A673 (cell line): ENCODE data around the gene CYP2W1. TPM values are rescaled to one million over a fixed set of nuclear protein-coding genes. Genes with fewer than 3 reads are reported as not detected.

Source experiments
- BruUV-seq: library from RNA; stranded (reverse); fragments of 400-500 nt; replicated peaks from 2 replicates; lab custom pipeline; 2021; lab: Mats Ljungman, UMichigan
- CTCF ChIA-PET: fragments of 300-600 bp; sonication (Branson Sonifier 250); formaldehyde crosslinking; loops from one replicate; lab custom pipeline; 2022; ENCODE audit warnings: antibody characterized with exemption; lab: Charles Lee
- POLR2A ChIA-PET: fragments of 300-600 bp; sonication (Branson Sonifier 250); formaldehyde crosslinking; loops from one replicate; lab custom pipeline; 2022; ENCODE audit warnings: antibody characterized with exemption; ENCODE audit not compliant: low non-redundant PET; lab: Charles Lee
- DNase-seq: peaks from one replicate; pipeline ENCODE4 v3.0.0-alpha.2; 2015; ENCODE audit warnings: low spot score
- H3K27ac ChIP-seq: fragments of 200-600 bp; sonication (generic); 2 replicates; pipeline ENCODE4 v1.5.1; 2016; ENCODE audit warnings: mixed run types, low read depth, mild to moderate bottlenecking, mixed read lengths, antibody characterized with exemption, low read length; ENCODE audit not compliant: poor library complexity, severe bottlenecking
- H3K27me3 ChIP-seq: fragments of 200-600 bp; sonication (generic); replicated peaks from 2 replicates; pipeline ENCODE4 v1.6.1; 2017; ENCODE audit warnings: mixed run types, low read depth, mild to moderate bottlenecking, mixed read lengths, antibody characterized with exemption, low read length; ENCODE audit not compliant: insufficient read depth, poor library complexity
- H3K36me3 ChIP-seq: fragments of 200-600 bp; sonication (generic); 2 replicates; pipeline ENCODE4 v1.6.1; 2016; ENCODE audit warnings: mixed run types, mild to moderate bottlenecking, mixed read lengths, antibody characterized with exemption, low read length; ENCODE audit not compliant: insufficient read depth, poor library complexity, severe bottlenecking
- H3K4me1 ChIP-seq: fragments of 200-600 bp; sonication (generic); 2 replicates; pipeline ENCODE4 v1.6.1; 2017; ENCODE audit warnings: mixed run types, mild to moderate bottlenecking, mixed read lengths, antibody characterized with exemption, low read length; ENCODE audit not compliant: insufficient read depth, poor library complexity, severe bottlenecking
- H3K4me3 ChIP-seq: fragments of 200-600 bp; sonication (generic); 2 replicates; pipeline ENCODE4 v1.5.1; 2016; ENCODE audit warnings: low read depth, mixed run types, mild to moderate bottlenecking, mixed read lengths, low read length; ENCODE audit not compliant: poor library complexity, severe bottlenecking
- H3K9me3 ChIP-seq: fragments of 200-600 bp; sonication (generic); 2 replicates; pipeline ENCODE4 v1.6.1; 2016; ENCODE audit warnings: mixed run types, low read depth, mild to moderate bottlenecking, mixed read lengths, antibody characterized with exemption, low read length; ENCODE audit not compliant: poor library complexity, severe bottlenecking
- EZH2 ChIP-seq: fragments of 200-600 bp; sonication (generic); IDR thresholded peaks from 2 replicates; pipeline ENCODE4 v1.6.1; 2017; ENCODE audit warnings: borderline replicate concordance, low read depth, mild to moderate bottlenecking, mixed read lengths, antibody characterized with exemption, low read length; ENCODE audit not compliant: poor library complexity, severe bottlenecking
- intact Hi-C: fragments of 100-400 bp; cut with micrococcal nuclease; formaldehyde crosslinking; loops from one replicate; pipeline ENCODE4 v1.10.0; 2022; ENCODE audit not compliant: unreplicated experiment
- total RNA-seq: library from RNA; stranded (reverse); gene quantifications from 2 replicates; pipeline ENCODE4 v1.2.3, GENCODE V29; 2021
- TF ChIP-seq, protein P1 (sequence below): fragments of 300-800, 200-600 bp; sonication (generic); conservative IDR thresholded peaks from 2 replicates; pipeline ENCODE4 v1.5.1; 2017; ENCODE audit warnings: low read depth, mild to moderate bottlenecking, antibody characterized with exemption, low read length, moderate library complexity, mixed read lengths

CYP2W1 gene
- total RNA-seq, 1 experiment from 2014 or later: not detected

DNA sequence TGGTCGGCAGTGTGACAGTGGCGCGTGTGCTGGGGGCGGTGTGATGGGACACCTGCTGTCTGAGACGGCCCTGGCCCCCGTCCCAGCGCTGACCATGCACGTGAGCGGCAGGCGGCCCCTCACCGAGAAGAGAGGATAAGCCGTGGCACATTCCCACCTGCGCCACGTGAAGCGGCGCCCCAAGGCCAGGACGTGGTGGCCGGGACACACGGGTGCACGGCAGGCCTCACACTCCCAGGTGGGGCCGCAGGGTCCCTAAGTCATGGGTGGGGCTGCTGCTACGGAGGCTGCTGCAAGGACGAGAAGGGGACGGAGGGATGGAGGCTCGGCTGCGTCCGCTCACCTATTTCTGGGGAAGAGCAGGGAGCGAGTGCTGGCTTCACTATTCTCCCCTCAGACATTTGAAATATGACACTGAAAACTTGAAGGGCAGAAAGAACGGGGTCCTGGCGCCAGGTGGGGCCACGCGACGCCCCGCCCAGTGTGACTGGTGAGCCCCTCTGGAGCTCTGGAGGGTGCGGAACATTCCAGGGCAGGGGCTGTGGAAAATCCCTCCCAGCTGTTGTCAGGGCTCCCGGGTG is 7.5 kb downstream of the CYP2W1 start:
- TF ChIP-seq EZH2: no peak
- TF ChIP-seq, protein P1, sequence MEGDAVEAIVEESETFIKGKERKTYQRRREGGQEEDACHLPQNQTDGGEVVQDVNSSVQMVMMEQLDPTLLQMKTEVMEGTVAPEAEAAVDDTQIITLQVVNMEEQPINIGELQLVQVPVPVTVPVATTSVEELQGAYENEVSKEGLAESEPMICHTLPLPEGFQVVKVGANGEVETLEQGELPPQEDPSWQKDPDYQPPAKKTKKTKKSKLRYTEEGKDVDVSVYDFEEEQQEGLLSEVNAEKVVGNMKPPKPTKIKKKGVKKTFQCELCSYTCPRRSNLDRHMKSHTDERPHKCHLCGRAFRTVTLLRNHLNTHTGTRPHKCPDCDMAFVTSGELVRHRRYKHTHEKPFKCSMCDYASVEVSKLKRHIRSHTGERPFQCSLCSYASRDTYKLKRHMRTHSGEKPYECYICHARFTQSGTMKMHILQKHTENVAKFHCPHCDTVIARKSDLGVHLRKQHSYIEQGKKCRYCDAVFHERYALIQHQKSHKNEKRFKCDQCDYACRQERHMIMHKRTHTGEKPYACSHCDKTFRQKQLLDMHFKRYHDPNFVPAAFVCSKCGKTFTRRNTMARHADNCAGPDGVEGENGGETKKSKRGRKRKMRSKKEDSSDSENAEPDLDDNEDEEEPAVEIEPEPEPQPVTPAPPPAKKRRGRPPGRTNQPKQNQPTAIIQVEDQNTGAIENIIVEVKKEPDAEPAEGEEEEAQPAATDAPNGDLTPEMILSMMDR: no peak
- intact Hi-C loops: loop anchor here (5.0 kb wide), 1 partner anchor 442 kb away; no protein-coding TSS in a partner anchor
- Histone ChIP-seq H3K9me3 (no peaks in the 10 kb centered on the region), H3K4me3 (no peak overlapping the region), H3K4me1 (no peaks in the 10 kb centered on the region), H3K27ac (no peak overlapping the region), H3K36me3 (no peaks in the 10 kb centered on the region), H3K27me3 (no peaks in the 10 kb centered on the region)
- BruUV-seq: no TSS peak
- ChIA-PET POLR2A (no interaction called here), CTCF (no interaction called here)
- DNase-seq: no peak

DNA sequence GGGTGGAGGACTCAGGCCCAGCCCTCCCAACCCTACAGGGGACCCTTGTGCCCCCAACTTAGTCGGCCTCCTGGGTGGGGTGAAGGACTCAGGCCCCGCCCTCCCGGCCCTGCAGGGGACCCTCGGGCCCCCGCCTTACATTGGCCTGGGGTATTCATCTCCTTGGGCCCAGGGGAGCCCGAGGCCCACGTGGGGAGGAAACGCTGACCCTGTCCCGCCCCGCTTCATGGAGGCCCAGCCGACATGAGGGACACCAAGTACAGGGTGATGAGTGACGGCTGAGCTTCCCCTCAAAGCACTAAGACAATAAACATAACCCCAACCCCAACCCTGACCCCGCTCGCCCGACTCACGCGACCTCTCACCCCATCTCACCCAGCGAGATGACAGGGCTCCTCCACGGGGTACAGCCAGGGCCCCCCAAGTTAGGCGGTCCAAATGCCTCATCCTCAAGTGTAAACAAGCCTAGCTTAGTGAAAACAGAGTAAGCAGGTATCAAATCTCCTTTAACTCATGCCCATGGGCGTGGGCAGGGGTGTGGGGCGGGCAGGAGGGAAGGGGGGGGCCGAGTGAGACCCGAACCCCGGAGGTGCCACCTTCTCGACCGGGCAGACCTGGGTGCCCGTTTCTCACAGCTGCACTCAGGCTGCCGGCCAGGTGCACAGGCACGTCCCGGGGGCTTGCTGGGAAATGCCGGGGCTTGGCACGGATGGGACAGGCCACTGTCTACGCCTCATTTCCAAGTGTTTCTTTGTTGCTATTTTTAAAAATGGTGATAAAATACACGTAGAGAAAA is 8.2 kb downstream of the CYP2W1 start:
- no peak overlapping the region for H3K27ac ChIP-seq
- TF ChIP-seq EZH2: no peak
- TF ChIP-seq, protein P1: no peak
- no peak for DNase-seq
- BruUV-seq: no TSS peak
- H3K9me3 ChIP-seq: no peaks in the 10 kb centered on the region
- no peak overlapping the region for H3K4me3 ChIP-seq
- intact Hi-C loops: loop anchor here (5.0 kb wide), 1 partner anchor 441 kb away; no protein-coding TSS in a partner anchor
- ChIA-PET POLR2A (no interaction called here), CTCF (interaction anchor here (4.0 kb wide), 1 partner anchor 75 kb away, joined by 42 read pairs; no protein-coding TSS in a partner anchor)
- H3K27me3 ChIP-seq: no peaks in the 10 kb centered on the region
- H3K36me3 ChIP-seq: no peaks in the 10 kb centered on the region
- no peaks in the 10 kb centered on the region for H3K4me1 ChIP-seq

DNA sequence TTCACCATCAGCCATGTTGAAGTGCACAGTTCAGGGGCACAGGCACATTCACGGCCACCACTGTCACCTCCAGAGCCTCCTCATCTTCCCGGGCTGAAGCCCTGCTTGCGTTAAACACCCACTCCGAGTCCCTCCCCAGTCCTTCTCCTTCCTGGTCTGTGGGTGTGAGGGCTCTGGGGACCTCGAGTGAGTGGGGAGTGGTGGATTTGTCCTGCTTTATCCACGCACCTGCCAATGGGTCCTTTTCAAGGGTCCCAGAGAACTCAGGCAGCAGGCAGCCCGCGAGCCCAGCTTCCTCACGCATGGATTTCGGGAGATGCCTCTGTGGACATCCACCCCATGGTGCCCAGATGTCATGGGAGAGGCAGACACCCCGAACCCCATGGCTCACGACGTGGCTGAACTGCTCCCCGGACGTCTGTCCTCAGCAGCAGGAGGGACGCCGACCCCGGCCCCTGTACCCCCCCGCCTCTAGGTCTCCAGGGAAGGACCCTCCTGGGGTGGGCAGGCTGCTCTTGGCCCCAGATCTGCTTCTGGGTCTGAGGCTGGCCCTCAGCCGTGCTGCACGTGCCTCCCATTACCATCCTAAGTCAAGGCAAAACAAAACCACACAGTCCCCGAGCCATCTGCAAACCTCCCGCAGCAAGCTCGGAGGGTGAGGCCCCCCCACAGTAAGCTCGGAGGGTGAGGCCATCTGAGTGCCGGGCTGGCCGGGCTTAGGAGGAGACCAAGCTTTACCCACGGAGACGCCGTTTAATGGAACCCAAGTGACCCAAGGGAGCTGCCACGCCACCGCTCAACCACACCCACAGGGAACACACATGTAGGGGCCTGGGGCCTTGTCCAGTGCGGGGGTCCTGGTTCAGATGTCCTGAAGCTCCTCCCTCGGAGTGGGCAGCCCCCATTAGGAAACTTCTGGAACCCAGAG is 9.0 kb downstream of the CYP2W1 start:
- no TSS peak for BruUV-seq
- POLR2A ChIA-PET: no interaction called here
- Histone ChIP-seq H3K4me3 (no peak overlapping the region), H3K36me3 (peaks cover 2% of the 10 kb centered on the region), H3K27ac (no peak overlapping the region), H3K27me3 (no peaks in the 10 kb centered on the region), H3K4me1 (no peaks in the 10 kb centered on the region), H3K9me3 (no peaks in the 10 kb centered on the region)
- TF ChIP-seq EZH2: no peak
- TF ChIP-seq, protein P1: no peak
- CTCF ChIA-PET: interaction anchor here (1.0 to 4.0 kb wide), 5 partner anchors 32 to 184 kb away, joined by 3 to 42 read pairs (median 9); no protein-coding TSS in a partner anchor
- intact Hi-C loops: loop anchor here (2.0 to 5.0 kb wide), 2 partner anchors 185 to 440 kb away; no protein-coding TSS in a partner anchor
- no peak for DNase-seq
